CD4-positive, alpha-beta T cell treated with Interleukin-15 for 4 hours (primary cell): ENCODE results near the gene ADGRB3.

Source experiments
- DNase-seq: peaks from one replicate; pipeline ENCODE4 v3.0.0-alpha.2; 2020; ENCODE audit warnings: low spot score

Gene ADGRB3

GRCh38 chr6:69339163-69339550 is 704.1 kb downstream of the ADGRB3 start:
- DNase-seq = no peak

- DNase-seq = no peak
These were observed 705.1 kb downstream of the ADGRB3 start for GRCh38 chr6:69340196-69340595.

- no peak for DNase-seq
These were observed 708.8 kb downstream of the ADGRB3 start for GRCh38 chr6:69343851-69344250.

GRCh38 chr6:69349771-69350170 is 714.7 kb downstream of the ADGRB3 start:
- no peak for DNase-seq

- no peak for DNase-seq
These were observed 727.1 kb downstream of the ADGRB3 start for GRCh38 chr6:69362209-69362608.

GRCh38 chr6:69366831-69367230 is 731.7 kb downstream of the ADGRB3 start:
- DNase-seq = no peak

GRCh38 chr6:69368613-69369012 is 733.5 kb downstream of the ADGRB3 start:
- DNase-seq = no peak

GRCh38 chr6:69370763-69371162 is 735.7 kb downstream of the ADGRB3 start:
- DNase-seq = no peak

GRCh38 chr6:69378326-69378725 is 743.2 kb downstream of the ADGRB3 start:
- DNase-seq = no peak

GRCh38 chr6:69379518-69379917 is 744.4 kb downstream of the ADGRB3 start:
- DNase-seq = no peak

GRCh38 chr6:69383627-69384026 is 748.5 kb downstream of the ADGRB3 start:
- no peak for DNase-seq

GRCh38 chr6:69386426-69386825 is 751.3 kb downstream of the ADGRB3 start:
- DNase-seq = no peak

GRCh38 chr6:69390125-69390524 is 755.0 kb downstream of the ADGRB3 start:
- no peak for DNase-seq

GRCh38 chr6:69391106-69391505 is 756.0 kb downstream of the ADGRB3 start:
- no peak for DNase-seq

- DNase-seq = no peak
These were observed 757.7 kb downstream of the ADGRB3 start for GRCh38 chr6:69392745-69393144.

- DNase-seq = no peak
These were observed 763.2 kb downstream of the ADGRB3 start for GRCh38 chr6:69398311-69398710.

GRCh38 chr6:69398729-69399128 is 763.6 kb downstream of the ADGRB3 start:
- no peak for DNase-seq

GRCh38 chr6:69408886-69409285 is 773.8 kb downstream of the ADGRB3 start:
- no peak for DNase-seq

- DNase-seq = no peak
These were observed 781.7 kb downstream of the ADGRB3 start for GRCh38 chr6:69416776-69417175.

- no peak for DNase-seq
These were observed 786.2 kb downstream of the ADGRB3 start for GRCh38 chr6:69421269-69421668.

- no peak for DNase-seq
These were observed 786.9 kb downstream of the ADGRB3 start for GRCh38 chr6:69422020-69422419.

- DNase-seq = no peak
These were observed 787.4 kb downstream of the ADGRB3 start for GRCh38 chr6:69422475-69422874.

GRCh38 chr6:69423785-69424184 is 788.7 kb downstream of the ADGRB3 start:
- DNase-seq = no peak

GRCh38 chr6:69424581-69424980 is 789.5 kb downstream of the ADGRB3 start:
- no peak for DNase-seq

- no peak for DNase-seq
These were observed 792.8 kb downstream of the ADGRB3 start for GRCh38 chr6:69427882-69428281.
